SW480 (cell line): Measurements from ENCODE around the gene PDE6H.
A peak's percentile ranks its signal among the peaks of the same experiment; 100 is the strongest.

ENCODE experiments used
- DNase-seq: peaks from one replicate; pipeline ENCODE4 v3.0.0-alpha.2; 2016; ENCODE audit warnings: low spot score

The PDE6H gene

DNA sequence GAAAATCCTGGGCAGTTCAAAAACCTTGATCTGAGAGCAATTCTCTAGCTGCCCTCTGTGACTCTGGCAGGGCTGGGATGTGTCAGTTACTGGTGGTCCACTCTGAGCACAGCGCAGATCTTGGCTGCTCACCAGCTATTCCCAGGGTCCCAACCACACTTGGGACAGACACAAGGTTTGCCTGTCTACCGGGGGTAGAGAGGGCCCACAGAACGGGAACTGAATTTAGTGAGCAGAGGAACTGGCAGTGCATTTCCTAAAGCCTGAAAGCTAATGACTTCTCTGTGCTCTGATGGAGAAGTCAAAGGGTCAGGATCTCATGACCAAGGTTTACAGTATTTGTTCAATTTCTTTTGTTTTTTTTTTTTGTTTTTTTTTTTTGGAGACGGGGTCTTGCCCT lies 2.6 kb downstream of the PDE6H start:
- no peak for DNase-seq

DNA sequence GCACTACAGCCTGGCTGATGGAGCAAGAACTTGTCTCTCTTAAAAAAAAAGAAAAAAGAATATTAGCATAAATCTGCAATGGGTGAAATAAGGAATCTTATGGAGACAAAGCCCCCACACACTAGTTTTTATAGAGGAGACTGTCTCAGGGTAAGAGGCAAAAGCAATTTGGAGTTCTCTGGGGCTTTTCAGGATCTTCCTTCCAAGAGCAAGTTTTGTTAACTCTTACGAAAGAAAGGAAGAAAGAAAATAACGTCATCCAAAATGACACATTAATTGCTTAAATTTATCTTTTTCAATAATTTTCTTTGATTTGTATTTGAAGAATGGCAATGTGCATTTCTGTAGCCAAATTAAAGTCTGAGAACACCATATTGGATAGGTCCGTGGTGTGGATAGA lies 3.8 kb downstream of the PDE6H start:
- DNase-seq, result no peak

DNA sequence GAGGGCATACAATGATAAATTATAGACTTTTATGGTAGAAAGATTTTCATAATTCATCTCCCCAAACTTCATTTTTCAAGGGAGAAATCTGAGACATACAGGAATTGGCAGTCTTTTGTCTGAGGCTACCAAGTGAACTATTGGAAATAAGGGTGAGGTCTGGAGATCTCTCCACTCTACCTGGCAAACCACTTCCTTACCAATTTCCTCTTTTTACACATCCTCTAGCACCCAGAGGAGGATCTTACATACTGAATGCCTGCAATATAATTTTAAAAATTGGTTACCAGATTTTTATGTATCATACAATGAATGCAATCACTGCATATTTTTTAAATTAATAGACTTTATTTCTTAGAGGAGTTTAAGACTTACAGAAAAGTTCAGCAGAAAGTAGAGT lies 6.6 kb downstream of the PDE6H start:
- DNase-seq, result no peak

DNA sequence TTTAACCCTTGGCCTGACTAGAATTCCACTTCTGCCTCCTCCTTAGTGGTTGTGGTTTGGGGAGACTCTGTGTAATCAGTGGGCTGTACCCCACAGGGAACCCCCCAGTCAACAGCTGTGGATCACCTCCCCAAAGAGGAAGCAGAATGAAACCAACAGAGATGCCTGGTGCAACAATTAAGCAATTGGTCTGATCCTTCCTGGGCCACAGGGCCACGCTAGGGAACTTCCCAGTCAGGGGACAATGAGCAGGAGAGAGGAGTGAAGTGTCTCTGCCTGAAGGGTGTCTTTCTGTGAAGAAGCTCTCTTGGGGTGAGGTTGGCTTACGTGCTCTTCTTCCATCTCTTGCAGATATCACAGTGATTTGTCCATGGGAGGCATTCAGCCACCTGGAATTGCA lies 8.2 kb downstream of the PDE6H start:
- no peak for DNase-seq

DNA sequence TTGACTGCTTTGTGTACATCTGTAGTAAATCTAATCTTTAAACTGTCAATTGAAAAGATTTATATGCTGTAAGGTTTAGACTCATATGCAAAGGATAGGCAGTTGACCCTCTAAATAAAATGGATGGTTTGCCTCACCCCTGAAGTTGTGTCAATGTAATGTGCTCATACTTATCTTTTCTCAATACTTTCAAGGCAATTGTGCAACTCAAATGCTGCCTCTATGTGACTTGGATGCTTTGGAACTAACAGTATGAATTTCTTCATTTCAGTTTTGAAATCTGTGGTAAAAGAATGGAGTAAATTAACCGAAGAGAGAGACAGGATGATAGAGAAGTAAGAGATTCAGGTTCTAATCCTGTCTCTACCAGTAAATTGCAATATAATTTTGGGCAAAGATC lies 9.7 kb downstream of the PDE6H start:
- DNase-seq, result no peak

DNA sequence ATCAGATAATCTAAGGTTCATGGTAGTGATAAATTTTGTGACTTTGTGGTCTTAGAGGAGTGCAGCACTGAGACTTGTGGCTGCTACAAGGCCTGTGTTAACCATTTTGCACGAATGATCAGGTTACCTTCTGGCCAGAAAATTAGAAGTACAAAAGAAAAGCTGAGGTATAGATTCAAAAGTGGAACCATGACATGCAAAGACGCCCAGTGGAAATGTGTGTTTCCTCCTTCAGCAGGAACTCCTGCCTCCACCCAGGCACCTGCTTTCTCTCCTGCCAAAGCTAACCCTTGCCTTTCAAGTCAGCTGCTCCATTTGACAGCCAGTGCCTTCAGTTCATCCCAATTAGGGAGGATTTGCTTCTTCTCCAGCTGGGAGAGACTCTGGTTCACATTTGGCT lies 10.1 kb downstream of the PDE6H start:
- DNase-seq, result no peak

DNA sequence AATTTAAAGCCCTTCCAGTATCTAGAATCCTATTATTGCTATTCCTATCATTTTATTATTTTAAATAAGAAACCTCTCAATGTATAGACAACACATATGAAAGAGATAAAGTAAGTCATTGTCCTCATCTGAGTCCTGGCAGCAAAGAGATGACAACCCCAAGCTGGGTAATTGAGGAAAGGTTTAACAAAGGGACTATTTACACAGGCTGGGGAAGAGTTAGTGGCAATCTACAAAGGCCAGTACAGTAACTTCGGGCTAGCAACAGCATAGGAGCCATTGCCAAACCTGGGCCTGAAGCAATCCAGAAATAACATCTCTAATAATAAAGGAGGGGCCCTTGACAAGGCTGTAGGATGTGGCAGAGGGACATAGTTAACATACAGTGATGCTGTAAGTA lies 11.2 kb downstream of the PDE6H start:
- no peak for DNase-seq

DNA sequence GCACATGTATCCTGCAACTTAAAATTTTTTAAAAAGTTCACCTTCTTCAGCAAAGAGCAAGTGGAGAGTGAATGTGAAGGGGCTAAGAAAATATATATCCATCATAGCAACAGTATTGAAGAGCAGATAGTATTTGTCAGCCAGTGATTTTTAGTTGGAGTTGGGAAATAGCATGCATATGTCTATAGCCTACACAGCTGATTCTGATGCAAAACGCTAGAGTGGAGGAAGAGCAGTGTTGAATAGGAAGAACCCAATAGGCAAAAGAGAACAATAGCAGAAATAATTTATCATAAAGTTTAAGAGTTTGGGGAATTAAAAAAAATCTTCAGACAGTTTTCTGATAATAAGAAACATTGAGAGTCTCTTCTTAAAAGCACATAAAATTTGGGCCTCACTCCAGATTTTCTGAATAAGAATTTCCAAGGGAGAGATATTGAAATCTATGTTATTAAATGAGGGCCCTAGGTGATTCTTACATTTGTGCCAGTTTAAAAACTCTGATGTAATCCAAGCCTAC lies 12.0 kb downstream of the PDE6H start:
- DNase-seq, result no peak

DNA sequence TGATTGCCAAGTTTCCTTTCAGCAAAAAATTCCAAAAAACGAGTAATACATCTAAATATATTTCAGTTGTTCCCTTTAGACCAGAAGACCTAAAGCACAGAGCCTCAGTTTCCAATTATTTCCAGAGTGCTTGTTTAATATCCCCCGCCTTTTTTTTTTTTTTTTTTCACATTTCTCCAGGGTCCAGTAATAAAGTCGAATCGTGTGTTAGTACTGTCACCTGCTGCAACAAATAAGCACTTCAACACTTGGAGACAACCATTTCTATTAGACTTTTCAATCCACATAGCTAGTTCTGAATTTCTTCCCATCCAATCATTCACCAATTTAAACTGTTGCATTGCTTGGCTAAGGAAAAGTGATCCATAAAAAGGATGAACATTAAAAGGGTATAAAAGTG lies 13.6 kb downstream of the PDE6H start:
- DNase-seq, result no peak

DNA sequence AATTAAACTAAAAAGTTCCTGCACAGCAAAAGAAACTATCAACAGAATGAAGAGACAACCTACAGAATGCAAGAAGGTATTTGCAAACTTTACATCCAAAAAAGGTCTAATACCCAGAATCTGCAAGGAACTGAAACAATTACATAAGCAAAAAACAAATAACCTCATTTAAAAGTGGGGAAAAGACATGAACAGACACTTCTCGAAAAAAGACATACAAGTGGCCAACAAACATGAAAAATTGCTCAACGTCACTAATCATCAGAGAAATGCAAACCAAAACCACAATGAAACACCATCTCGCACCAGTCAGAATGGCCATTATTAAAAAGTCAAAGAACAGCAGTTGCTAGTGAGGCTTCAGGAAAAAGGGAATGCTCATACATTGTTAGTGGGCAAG lies 15.2 kb downstream of the PDE6H start:
- DNase-seq, result no peak

DNA sequence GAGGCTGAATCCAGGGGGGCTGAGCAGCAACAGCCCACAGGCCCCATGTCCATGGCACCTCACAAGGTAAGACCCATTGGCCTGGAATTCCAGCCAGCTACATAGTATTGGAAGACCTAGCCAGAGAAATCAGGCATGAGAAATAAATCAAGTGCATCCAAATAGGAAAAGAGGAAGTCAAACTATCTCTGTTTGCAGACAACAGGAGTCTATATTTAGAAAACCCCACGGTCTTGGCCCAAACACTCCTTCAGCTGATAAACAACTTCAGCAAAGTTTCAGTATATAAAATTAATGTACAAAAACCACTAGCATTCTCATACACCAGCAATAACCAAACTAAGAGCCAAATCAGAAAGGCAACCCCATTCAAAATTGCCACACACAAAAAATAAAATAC lies 16.9 kb downstream of the PDE6H start:
- DNase-seq, result no peak

DNA sequence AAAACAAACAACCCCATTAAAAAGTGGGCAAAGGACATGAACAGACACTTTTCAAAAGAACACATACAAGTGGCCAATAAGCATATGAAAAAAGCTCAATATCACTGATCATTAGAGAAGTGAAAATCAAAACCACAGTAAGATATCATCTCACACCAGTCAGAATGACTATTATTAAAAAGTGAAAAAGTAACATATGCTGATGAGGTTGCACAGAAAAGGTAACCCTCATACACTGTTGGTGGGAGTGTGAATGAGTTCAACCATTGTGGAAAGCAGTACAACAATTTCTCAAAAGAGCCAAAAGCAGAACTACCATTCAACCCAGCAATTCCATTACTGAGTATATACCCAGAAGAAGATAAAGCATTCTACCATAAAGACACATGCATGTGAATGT lies 18.2 kb downstream of the PDE6H start:
- DNase-seq, result no peak

DNA sequence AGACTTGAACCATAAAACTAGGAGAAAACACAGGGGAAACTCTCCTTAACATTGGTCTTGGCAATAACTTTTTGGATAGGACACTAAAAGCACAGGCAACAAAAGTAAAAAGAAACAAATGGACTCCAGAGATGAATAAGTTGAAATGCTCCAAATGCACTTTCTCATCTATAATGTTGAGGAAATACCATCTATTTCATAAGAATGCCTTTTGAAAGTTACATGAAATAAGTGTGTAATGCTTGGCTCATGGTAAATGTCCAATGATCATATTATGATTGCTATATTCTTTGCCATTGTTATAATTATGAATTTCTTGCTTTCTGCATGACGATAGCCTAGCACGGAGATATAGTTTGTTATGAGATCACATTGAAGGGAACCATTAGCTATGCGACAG lies 19.8 kb downstream of the PDE6H start:
- DNase-seq, result no peak

DNA sequence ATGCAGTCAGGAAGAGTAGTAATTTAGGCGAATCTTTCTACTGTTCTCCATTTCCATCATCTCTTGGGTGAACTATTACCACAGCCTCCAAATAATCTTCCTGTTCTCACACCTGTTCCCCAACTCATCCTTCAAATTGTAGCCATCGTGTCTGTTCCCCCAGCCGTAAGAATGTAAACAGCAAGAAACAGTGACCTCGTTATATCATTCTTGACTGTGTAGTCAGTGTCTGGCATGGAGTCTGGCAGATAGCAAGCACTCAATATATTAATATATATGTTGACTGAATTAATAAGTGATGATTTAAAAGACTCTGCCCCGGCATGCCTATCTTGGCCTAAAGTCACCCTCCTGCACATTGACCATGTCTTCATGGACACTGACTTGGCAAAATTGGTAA lies 20.3 kb downstream of the PDE6H start:
- no peak for DNase-seq

DNA sequence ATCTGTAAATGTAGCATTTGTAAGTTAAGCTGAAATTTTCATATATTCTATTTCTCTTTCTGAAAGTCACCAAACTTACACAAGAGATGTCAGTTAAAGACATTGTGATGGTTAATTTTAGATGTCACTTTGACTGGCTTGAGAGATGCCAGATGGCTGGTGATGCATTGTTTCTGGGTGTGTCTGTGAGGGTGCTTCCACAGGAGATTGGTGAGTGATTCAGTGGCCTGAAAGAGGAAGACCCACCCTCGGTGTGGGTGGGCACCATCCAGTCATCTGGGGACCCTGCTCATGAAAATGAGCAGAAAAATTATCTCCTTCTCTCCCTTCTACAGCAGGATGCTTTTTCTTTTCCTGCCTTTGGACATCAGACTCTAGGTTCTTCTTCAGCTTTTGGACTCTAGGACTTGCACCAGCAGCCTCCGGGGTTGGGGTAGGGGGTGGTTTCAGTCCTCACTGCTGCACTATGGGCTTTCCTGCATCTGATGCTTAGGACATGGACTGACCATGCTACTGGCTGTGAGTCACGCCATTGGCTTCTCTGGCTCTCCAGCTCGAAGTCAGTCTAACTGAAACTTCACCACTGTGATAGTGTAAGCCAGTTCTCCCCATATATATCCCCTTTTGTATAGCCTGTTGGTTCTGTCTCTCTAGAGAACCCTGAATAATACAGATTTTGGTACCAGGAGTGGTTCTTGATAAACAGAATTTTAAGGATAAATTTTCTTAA lies 20.9 kb downstream of the PDE6H start:
- DNase-seq, result no peak

DNA sequence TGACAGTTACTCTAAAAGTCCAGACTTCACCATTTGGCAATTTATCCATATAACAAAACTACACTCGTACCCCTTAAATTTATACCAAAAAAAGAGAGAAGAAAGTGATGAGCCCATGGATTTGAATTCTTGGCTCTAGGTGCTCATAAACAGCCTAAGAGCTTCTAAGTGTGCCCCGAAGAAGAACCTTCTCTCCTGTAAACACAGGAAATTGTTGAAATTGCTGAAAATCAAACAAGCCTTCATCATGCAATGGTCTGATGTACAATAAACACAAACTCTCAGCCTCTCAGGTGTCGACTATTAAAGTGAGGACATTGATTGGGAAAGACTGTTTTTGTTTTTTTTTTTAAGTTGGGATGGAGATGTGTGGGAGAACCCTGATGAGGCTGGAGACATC lies 21.8 kb downstream of the PDE6H start:
- no peak for DNase-seq

DNA sequence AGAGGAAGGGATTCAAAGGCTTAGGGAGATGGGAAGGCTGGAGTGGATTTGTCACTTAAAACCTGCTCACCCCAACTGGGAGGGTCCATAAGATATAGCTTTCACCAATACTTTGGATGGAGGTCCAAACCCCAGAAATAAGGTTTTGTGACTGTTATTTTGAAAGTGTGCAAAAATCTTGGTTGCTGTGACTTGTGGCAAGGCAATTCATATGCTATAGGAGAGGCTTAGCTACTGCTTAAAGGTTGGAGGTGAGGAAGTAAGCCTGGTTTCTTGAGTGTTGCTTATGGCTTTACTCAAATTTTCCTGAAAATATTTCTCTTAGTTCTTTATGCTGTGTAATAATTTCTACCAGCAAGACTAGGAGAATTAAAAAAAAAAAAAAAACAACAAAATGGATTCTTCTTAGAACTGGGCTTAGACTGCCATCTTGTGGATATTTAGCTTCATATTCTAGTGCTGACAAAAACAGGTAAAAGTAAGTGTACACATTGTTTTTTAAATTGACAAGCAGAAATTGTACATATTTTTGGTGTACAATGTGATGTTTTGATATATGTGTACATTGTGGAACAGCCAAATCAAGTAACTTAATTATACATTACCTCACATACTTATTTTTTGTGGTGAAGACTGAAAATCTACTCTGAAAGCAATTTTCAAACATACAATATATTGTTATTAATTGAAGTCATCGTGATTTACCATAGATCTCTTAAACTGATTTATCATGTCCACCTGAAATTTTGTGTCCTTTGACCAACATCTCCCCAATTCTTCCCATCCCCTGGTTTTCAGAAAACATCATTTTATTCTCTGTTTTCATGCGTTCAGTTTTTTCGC lies 23.0 kb downstream of the PDE6H start:
- DNase-seq, result peak; percentile 71

DNA sequence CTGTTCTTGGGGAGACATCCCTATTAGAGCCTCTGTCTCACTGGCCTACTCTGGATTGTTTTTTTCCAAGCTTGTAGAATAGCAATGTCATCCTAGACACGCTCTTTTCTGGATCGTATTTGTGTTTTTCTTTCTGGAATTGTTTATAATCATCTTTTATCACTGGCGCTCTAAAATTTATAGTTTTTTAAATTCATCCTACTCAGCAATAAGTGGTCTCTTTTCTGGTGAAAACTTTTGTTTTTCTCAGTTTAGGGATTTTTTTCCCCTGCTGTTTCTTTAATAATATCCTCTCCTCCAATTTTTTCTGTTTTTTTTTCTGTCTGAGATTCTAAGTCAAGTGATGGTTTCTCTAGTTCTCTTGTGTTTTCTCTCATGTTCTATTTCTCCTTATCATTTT lies 25.2 kb downstream of the PDE6H start:
- DNase-seq, result no peak

DNA sequence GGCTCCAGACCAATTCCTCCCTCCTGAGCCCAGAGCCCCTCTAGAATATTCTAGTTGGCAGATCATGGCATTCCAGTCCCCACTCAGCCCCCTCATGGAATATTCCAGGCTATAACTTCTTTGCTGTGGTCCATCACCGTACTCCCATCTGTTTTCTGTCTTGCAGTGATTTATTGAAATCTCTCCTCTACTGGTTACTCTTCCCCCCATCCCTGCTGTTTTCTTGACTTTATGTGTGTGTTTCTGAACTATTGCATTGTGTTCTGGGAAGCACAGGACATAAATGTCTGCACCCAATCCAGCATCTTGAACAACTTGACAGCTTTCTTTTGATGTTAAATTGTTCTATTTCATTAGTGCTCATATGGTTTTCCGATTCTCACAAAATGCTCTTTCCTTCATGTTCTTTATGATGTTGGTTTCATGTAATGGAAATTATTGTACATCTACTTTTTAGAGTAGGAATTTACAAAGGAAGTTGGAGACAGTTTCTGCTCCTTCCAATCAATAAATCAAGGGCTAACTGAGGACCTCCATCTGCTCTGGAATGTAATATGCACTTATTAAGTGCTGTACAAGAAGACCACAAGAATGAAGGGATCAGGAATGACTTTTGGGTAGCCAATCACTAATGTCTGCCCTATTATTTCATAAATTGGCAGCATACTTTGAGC lies 26.3 kb downstream of the PDE6H start:
- no peak for DNase-seq

DNA sequence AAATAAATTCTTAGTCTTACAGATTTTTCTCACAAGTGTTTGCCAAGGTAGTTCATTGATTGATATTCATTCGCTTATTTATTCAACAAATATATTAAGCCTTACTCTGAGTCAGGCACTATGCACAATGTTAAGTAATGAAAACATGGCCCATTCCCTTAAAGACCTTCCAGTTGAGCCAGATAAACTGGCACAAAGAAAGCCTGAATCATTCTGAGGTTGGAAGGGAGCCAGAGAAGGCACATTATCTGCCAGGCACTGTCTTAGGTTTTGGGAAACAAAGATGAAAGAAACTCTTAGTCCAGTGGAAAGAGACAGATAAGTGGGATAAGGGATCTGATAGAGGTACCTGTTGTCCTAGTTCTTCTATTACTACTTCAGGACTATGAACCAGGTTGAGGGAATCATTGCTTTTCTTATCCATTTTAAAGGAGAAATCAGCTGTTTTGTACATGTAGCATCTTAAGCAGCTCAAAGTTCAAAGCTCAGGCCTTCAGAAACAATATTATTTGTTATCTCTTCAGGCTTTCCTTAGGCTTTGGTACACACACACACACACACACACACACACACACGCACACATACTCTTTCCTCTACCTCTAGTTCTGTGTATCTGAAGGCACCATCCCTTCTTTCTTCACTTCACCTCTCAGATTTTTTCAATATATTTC lies 27.0 kb downstream of the PDE6H start:
- no peak for DNase-seq

DNA sequence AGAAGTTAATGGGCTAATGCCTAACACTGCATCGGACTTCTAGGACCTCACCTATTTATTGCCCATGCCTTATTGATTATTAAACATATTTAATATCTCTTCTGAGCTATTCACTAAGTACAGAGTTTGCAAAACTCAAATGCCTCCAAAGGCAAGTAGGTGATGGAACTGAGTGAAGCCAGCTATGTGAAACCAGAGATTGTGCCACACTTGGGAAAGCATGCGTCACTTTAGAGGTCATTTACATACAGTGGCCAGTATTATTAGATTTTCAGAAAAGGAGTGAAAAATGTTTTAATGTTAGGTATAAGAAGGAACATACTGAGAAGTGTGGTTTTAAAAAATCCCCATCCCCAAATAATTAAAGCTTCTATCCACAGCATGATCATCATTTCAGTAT lies 27.7 kb downstream of the PDE6H start:
- no peak for DNase-seq

DNA sequence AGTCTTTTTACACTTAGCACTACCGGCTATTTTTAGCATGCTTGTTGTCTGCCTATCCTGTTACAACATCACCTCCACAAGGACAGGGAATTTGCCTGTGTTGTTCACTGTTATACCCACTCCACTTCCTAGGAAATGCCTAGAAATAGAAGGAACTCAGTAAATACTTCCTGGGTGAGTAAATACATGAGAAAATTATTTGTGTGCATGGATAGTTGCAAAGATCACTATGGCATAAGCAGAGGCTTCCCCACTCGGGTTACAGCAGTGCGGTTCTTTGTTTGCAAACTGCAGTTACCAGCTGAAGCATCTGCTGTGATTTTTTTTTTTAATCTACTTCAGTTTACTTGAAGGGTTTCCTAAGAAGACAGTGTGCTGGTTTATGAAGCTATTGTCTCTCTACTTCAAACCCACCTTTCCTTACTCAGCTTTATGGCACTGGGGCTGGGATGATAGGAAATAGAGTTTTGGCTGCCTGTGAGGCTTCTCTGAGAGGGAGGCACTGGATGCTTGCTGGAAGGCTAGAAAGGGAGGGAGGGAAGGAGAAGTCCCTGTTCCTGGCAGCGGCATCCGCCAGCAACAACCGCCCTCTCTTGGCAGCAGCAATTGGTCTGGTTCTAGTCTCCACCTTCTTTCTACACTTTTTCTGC lies 29.0 kb downstream of the PDE6H start:
- DNase-seq, result no peak
